Liver (tissue), 3 donors: Measurements from ENCODE around the gene STK17A.

Experiments
- EGR1 ChIP-seq, 2 donors: IDR thresholded peaks; 2 replicates each; pipeline ENCODE4 v1.6.1; 2016 to 2018; ENCODE audit warnings: antibody characterized with exemption in 2 of 2, low read depth in 2 of 2
- GABPA ChIP-seq, 2 donors: IDR thresholded peaks in 1 of 2; conservative IDR thresholded peaks in 1 of 2; 2 replicates each; pipeline ENCODE4 v1.6.1; 2016; ENCODE audit warnings: antibody characterized with exemption in 2 of 2, mild to moderate bottlenecking in 1 of 2, moderate library complexity in 1 of 2
- JUND ChIP-seq, 2 donors: IDR thresholded peaks; 2 replicates each; pipeline ENCODE4 v1.6.1; 2016; ENCODE audit warnings: antibody characterized with exemption in 2 of 2
- MAX ChIP-seq: IDR thresholded peaks from 2 replicates; pipeline ENCODE4 v1.6.1; 2016; ENCODE audit warnings: antibody characterized with exemption
- NR2F2 ChIP-seq: IDR thresholded peaks from 2 replicates; pipeline ENCODE4 v1.6.1; 2016; ENCODE audit warnings: antibody characterized with exemption
- RAD21 ChIP-seq, 2 donors: IDR thresholded peaks; 2 replicates each; pipeline ENCODE4 v1.6.1; 2016; ENCODE audit warnings: antibody characterized with exemption in 2 of 2, mild to moderate bottlenecking in 2 of 2
- RXRA ChIP-seq, 2 donors: IDR thresholded peaks; 2 replicates each; pipeline ENCODE4 v1.6.1; 2017 to 2018; ENCODE audit warnings: antibody characterized with exemption in 2 of 2, mild to moderate bottlenecking in 1 of 2
- SP1 ChIP-seq: IDR thresholded peaks from 2 replicates; pipeline ENCODE4 v1.6.1; 2018; ENCODE audit warnings: antibody characterized with exemption, mild to moderate bottlenecking
- TAF1 ChIP-seq: conservative IDR thresholded peaks from 2 replicates; pipeline ENCODE4 v1.6.1; 2016; ENCODE audit warnings: antibody characterized with exemption, mild to moderate bottlenecking
- YY1 ChIP-seq: IDR thresholded peaks from 2 replicates; pipeline ENCODE4 v1.6.1; 2016; ENCODE audit warnings: antibody characterized with exemption, mild to moderate bottlenecking
- TF ChIP-seq, protein P1 (sequence below): fragments of 150-350 bp; IDR thresholded peaks from 2 replicates; pipeline ENCODE4 v1.5.1; 2017; ENCODE audit warnings: improper control_type of control experiment, low read depth, low read length; ENCODE audit not compliant: missing input control
- TF ChIP-seq, protein P2 (sequence below): IDR thresholded peaks from 2 replicates; pipeline ENCODE4 v1.6.1; 2016; ENCODE audit warnings: antibody characterized with exemption, mild to moderate bottlenecking
- TF ChIP-seq, protein P3 (sequence below): IDR thresholded peaks from 2 replicates; pipeline ENCODE4 v1.6.1; 2016; ENCODE audit warnings: antibody characterized with exemption
- TF ChIP-seq, protein P4 (sequence below): IDR thresholded peaks from 2 replicates; pipeline ENCODE4 v1.6.1; 2016; ENCODE audit warnings: antibody characterized with exemption
- donor health status: healthy.
- donor health status: healthy.

- TF ChIP-seq YY1 (no peak), GABPA (IDR thresholded peaks at IDR 0.05 in 1 of 2, conservative IDR thresholded peaks at IDR 0.05 in 1 of 2) (no peak), TAF1 (no peak), JUND (IDR thresholded peaks at IDR 0.05) (no peak), MAX (no peak), RXRA (IDR thresholded peaks at IDR 0.05) (no peak), NR2F2 (no peak), RAD21 (IDR thresholded peaks at IDR 0.05) (no peak), SP1 (no peak), EGR1 (IDR thresholded peaks at IDR 0.05; ENCODE audit: low read depth in 2 of 2) (no peak)
- TF ChIP-seq, protein P1, sequence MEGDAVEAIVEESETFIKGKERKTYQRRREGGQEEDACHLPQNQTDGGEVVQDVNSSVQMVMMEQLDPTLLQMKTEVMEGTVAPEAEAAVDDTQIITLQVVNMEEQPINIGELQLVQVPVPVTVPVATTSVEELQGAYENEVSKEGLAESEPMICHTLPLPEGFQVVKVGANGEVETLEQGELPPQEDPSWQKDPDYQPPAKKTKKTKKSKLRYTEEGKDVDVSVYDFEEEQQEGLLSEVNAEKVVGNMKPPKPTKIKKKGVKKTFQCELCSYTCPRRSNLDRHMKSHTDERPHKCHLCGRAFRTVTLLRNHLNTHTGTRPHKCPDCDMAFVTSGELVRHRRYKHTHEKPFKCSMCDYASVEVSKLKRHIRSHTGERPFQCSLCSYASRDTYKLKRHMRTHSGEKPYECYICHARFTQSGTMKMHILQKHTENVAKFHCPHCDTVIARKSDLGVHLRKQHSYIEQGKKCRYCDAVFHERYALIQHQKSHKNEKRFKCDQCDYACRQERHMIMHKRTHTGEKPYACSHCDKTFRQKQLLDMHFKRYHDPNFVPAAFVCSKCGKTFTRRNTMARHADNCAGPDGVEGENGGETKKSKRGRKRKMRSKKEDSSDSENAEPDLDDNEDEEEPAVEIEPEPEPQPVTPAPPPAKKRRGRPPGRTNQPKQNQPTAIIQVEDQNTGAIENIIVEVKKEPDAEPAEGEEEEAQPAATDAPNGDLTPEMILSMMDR = no peak
- TF ChIP-seq, protein P2, sequence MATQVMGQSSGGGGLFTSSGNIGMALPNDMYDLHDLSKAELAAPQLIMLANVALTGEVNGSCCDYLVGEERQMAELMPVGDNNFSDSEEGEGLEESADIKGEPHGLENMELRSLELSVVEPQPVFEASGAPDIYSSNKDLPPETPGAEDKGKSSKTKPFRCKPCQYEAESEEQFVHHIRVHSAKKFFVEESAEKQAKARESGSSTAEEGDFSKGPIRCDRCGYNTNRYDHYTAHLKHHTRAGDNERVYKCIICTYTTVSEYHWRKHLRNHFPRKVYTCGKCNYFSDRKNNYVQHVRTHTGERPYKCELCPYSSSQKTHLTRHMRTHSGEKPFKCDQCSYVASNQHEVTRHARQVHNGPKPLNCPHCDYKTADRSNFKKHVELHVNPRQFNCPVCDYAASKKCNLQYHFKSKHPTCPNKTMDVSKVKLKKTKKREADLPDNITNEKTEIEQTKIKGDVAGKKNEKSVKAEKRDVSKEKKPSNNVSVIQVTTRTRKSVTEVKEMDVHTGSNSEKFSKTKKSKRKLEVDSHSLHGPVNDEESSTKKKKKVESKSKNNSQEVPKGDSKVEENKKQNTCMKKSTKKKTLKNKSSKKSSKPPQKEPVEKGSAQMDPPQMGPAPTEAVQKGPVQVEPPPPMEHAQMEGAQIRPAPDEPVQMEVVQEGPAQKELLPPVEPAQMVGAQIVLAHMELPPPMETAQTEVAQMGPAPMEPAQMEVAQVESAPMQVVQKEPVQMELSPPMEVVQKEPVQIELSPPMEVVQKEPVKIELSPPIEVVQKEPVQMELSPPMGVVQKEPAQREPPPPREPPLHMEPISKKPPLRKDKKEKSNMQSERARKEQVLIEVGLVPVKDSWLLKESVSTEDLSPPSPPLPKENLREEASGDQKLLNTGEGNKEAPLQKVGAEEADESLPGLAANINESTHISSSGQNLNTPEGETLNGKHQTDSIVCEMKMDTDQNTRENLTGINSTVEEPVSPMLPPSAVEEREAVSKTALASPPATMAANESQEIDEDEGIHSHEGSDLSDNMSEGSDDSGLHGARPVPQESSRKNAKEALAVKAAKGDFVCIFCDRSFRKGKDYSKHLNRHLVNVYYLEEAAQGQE = no peak
- TF ChIP-seq, protein P3, sequence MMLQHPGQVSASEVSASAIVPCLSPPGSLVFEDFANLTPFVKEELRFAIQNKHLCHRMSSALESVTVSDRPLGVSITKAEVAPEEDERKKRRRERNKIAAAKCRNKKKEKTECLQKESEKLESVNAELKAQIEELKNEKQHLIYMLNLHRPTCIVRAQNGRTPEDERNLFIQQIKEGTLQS = no peak
- TF ChIP-seq, protein P4, sequence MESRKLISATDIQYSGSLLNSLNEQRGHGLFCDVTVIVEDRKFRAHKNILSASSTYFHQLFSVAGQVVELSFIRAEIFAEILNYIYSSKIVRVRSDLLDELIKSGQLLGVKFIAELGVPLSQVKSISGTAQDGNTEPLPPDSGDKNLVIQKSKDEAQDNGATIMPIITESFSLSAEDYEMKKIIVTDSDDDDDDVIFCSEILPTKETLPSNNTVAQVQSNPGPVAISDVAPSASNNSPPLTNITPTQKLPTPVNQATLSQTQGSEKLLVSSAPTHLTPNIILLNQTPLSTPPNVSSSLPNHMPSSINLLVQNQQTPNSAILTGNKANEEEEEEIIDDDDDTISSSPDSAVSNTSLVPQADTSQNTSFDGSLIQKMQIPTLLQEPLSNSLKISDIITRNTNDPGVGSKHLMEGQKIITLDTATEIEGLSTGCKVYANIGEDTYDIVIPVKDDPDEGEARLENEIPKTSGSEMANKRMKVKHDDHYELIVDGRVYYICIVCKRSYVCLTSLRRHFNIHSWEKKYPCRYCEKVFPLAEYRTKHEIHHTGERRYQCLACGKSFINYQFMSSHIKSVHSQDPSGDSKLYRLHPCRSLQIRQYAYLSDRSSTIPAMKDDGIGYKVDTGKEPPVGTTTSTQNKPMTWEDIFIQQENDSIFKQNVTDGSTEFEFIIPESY = no peak
Observed at GRCh38 chr7:43592326-43592725, 9.4 kb downstream of the STK17A start.
